B cell (primary cell): ENCODE results near the gene ZNF175. TPM values are rescaled to one million over a fixed set of nuclear protein-coding genes. Genes with fewer than 3 reads are reported as not detected.

Source experiments
- ATAC-seq: fragments of 200-7000 bp; cut with Tn5 transposase; one replicate; pipeline ENCODE4 v1.10.0; 2021; ENCODE audit warnings: low read depth, mild to moderate bottlenecking, moderate number of reproducible peaks, moderate library complexity
- CTCF ChIA-PET: fragments of 350-600 bp; sonication (Branson Sonifier 250); formaldehyde crosslinking; loops from one replicate; lab custom pipeline; 2021; ENCODE audit warnings: antibody characterized with exemption, inconsistent platforms; lab: Charles Lee
- POLR2A ChIA-PET: fragments of 350-600 bp; sonication (Branson Sonifier 250); formaldehyde crosslinking; loops from one replicate; lab custom pipeline; 2021; ENCODE audit warnings: antibody characterized with exemption; lab: Charles Lee
- DNase-seq: peaks from one replicate; pipeline ENCODE4 v3.0.0; 2013
- H2AFZ ChIP-seq: 2 replicates; pipeline ENCODE4 v1.6.1; 2012; ENCODE audit warnings: mild to moderate bottlenecking, low read depth, low read length; ENCODE audit not compliant: insufficient read depth, poor library complexity, severe bottlenecking
- H3K27ac ChIP-seq, 2 donors: 1 replicate in 1 of 2; 2 replicates in 1 of 2; pipeline ENCODE4 v1.5.1; 2012 to 2013; ENCODE audit warnings: low read length in 2 of 2, mild to moderate bottlenecking in 2 of 2, moderate library complexity in 1 of 2
- H3K27me3 ChIP-seq, 4 experiments: fragments of 200-600 bp in 1 of 4; sonication (generic) in 1 of 4; replicated peaks in 1 of 4; 1 replicate in 2 of 4; 2 replicates in 2 of 4; pipeline versions ENCODE4 v1.6.1 to v1.7.0; 2013 to 2016; ENCODE audit warnings: low read length in 3 of 4, mild to moderate bottlenecking in 2 of 4, mixed read lengths in 1 of 4, moderate library complexity in 1 of 4; ENCODE audit not compliant: insufficient read depth in 4 of 4, control insufficient read depth in 3 of 4; ENCODE audit errors: control extremely low read depth in 1 of 4
- H3K36me3 ChIP-seq, 2 experiments: replicated peaks in 1 of 2; 1 replicate in 1 of 2; 2 replicates in 1 of 2; pipeline versions ENCODE4 v1.6.1 to v1.7.1; 2013; ENCODE audit warnings: low read length in 1 of 2; ENCODE audit not compliant: insufficient read depth in 2 of 2, control insufficient read depth in 1 of 2; ENCODE audit errors: control extremely low read depth in 1 of 2, extremely low read depth in 1 of 2
- H3K4me1 ChIP-seq, 2 donors: fragments of 200-600 bp in 1 of 2; sonication (generic) in 1 of 2; 1 replicate in 1 of 2; 2 replicates in 1 of 2; pipeline versions ENCODE4 v1.5.1 to v1.6.1; 2013 to 2017; ENCODE audit warnings: low read length in 2 of 2; ENCODE audit not compliant: control insufficient read depth in 2 of 2, insufficient read depth in 2 of 2
- H3K4me2 ChIP-seq: replicated peaks from 2 replicates; pipeline ENCODE3; 2012; ENCODE audit warnings: mild to moderate bottlenecking, low read depth, low read length; ENCODE audit not compliant: poor library complexity, severe bottlenecking
- H3K4me3 ChIP-seq, 5 experiments: fragments of 200-600 bp in 1 of 5; sonication (generic) in 1 of 5; 1 replicate in 3 of 5; 2 replicates in 2 of 5; pipeline versions ENCODE4 v1.5.1 to v1.7.0; 2011 to 2016; ENCODE audit warnings: low read length in 4 of 5, mild to moderate bottlenecking in 4 of 5, low read depth in 2 of 5, control low read depth in 1 of 5, moderate library complexity in 1 of 5; ENCODE audit not compliant: insufficient read depth in 1 of 5; ENCODE audit errors: control extremely low read depth in 1 of 5, extremely low read depth in 1 of 5
- H3K79me2 ChIP-seq: fragments of 200-600 bp; sonication (generic); one replicate; pipeline ENCODE4 v1.6.0; 2016; ENCODE audit warnings: low read length; ENCODE audit not compliant: control insufficient read depth, insufficient read depth
- H3K9ac ChIP-seq: fragments of 200-600 bp; sonication (generic); 2 replicates; pipeline ENCODE4 v1.6.1; 2017; ENCODE audit warnings: mild to moderate bottlenecking, low read length, moderate library complexity
- H3K9me3 ChIP-seq, 3 donors: one replicate each; pipeline versions ENCODE4 v1.6.1 to v1.7.1; 2013; ENCODE audit warnings: low read length in 2 of 3; ENCODE audit not compliant: control insufficient read depth in 2 of 3, insufficient read depth in 1 of 3; ENCODE audit errors: control extremely low read depth in 1 of 3
- H4K20me1 ChIP-seq: 2 replicates; pipeline ENCODE4 v1.6.0; 2012; ENCODE audit warnings: mild to moderate bottlenecking, low read length; ENCODE audit not compliant: insufficient read depth, control insufficient read depth, poor library complexity, severe bottlenecking
- H3K27ac Mint-ChIP-seq: one replicate; pipeline ENCODE4 v1.8.0; 2021; ENCODE audit warnings: mixed read lengths
- H3K27me3 Mint-ChIP-seq: one replicate; pipeline ENCODE4 v1.8.0; 2021; ENCODE audit warnings: mixed read lengths
- H3K4me1 Mint-ChIP-seq: one replicate; pipeline ENCODE4 v1.8.0; 2021; ENCODE audit warnings: mixed read lengths
- H3K4me3 Mint-ChIP-seq: one replicate; pipeline ENCODE4 v1.8.0; 2021; ENCODE audit warnings: mixed read lengths
- H3K9me3 Mint-ChIP-seq: one replicate; pipeline ENCODE4 v1.8.0; 2022; ENCODE audit warnings: mixed read lengths; ENCODE audit not compliant: insufficient read depth
- EZH2 ChIP-seq: IDR thresholded peaks from 2 replicates; pipeline ENCODE4 v1.6.1; 2012; ENCODE audit warnings: borderline replicate concordance, low read depth, mild to moderate bottlenecking, moderate library complexity, low read length; ENCODE audit not compliant: insufficient read depth, poor library complexity, severe bottlenecking
- WGBS: methylation state at CpG from one replicate; pipeline ENCODE4 v1.1.5; 2013; ENCODE audit warnings: missing lambda C conversion rate; ENCODE audit not compliant: insufficient coverage; 5-methylcytosine and 5-hydroxymethylcytosine counted together
- intact Hi-C: fragments of 100-400 bp; cut with micrococcal nuclease; formaldehyde crosslinking; loops from one replicate; pipeline ENCODE4 v1.10.0; 2022
- polyA plus RNA-seq: library from polyadenylated mRNA; depleted of rRNA; stranded (reverse); fragments of >200 nt; gene quantifications from 2 replicates; pipeline ENCODE4 v1.2.3, GENCODE V29; 2012
- total RNA-seq, 2 donors: library from RNA; stranded (reverse); fragments of 120-200 nt in 1 of 2; gene quantifications; 1 replicate in 1 of 2; 2 replicates in 1 of 2; pipeline versions ENCODE4 v1.2.3 to v1.2.4, GENCODE V29; 2013 to 2022
- TF ChIP-seq, protein P1 (sequence below): fragments of 200-600 bp; IDR thresholded peaks from one replicate; pipeline ENCODE4 v1.8.0; 2022; ENCODE audit warnings: antibody characterized with exemption, mild to moderate bottlenecking

ZNF175 gene
- total and polyA plus RNA-seq, 2 donors (not counting 1 experiment from before 2014, with no cell fraction given), result 4.6 to 31.3 TPM

DNA sequence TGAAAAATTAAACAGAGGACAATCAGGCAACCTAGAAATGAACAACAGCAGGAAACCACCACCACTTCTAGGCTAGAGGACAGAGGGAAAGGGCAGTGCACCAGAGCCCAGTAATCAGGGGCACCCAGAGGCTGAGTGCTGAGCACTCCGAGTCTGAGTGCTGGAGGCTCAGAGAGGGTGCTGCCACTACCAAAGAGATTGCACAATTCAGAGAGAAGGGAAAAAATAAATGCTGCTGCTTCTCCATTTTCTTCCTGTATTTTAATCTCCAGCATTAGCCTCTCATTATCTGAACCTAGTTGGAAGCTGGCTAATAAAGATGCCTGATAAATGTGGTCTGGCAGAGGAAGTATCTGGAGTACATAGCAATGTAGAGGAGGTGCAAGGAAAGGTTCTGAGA, 11.8 kb upstream of the ZNF175 start:
- Mint-ChIP-seq H3K27ac (no peak overlapping the region), H3K4me1 (peaks cover 32% of the 10 kb centered on the region), H3K27me3 (no peaks in the 10 kb centered on the region), H3K4me3 (no peak overlapping the region), H3K9me3 (no peaks in the 10 kb centered on the region)
- Histone ChIP-seq H3K36me3 (peaks cover 0 to 11% of the 10 kb centered on the region in 2 experiments), H3K27ac (no peak overlapping the region), H3K79me2 (peaks cover 26% of the 10 kb centered on the region), H3K4me1 (peaks cover 10 to 13% of the 10 kb centered on the region in 2 donors), H4K20me1 (peaks cover 11% of the 10 kb centered on the region), H2AFZ (no peak overlapping the region), H3K4me3 (no peak overlapping the region), H3K9me3 (peaks cover 0 to 5% (median 2%) of the 10 kb centered on the region in 3 donors), H3K9ac (no peak overlapping the region), H3K4me2 (no peak overlapping the region), H3K27me3 (no peaks in the 10 kb centered on the region)
- 67% methylated on average over 1 of the region's 1 CpG for WGBS
- ATAC-seq, result no peak
- ChIA-PET CTCF (interaction anchor here (1.4 kb wide), 1 partner anchor 98 kb away, joined by 3 read pairs; no protein-coding TSS in a partner anchor), POLR2A (no interaction called here)
- intact Hi-C loops, result loop anchor here (10.0 kb wide), 1 partner anchor 144 kb away; the partner anchor contains the start of gene SIGLEC10
- TF ChIP-seq, protein P1, sequence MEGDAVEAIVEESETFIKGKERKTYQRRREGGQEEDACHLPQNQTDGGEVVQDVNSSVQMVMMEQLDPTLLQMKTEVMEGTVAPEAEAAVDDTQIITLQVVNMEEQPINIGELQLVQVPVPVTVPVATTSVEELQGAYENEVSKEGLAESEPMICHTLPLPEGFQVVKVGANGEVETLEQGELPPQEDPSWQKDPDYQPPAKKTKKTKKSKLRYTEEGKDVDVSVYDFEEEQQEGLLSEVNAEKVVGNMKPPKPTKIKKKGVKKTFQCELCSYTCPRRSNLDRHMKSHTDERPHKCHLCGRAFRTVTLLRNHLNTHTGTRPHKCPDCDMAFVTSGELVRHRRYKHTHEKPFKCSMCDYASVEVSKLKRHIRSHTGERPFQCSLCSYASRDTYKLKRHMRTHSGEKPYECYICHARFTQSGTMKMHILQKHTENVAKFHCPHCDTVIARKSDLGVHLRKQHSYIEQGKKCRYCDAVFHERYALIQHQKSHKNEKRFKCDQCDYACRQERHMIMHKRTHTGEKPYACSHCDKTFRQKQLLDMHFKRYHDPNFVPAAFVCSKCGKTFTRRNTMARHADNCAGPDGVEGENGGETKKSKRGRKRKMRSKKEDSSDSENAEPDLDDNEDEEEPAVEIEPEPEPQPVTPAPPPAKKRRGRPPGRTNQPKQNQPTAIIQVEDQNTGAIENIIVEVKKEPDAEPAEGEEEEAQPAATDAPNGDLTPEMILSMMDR, result no peak
- no peak for TF ChIP-seq EZH2
- no peak for DNase-seq

DNA sequence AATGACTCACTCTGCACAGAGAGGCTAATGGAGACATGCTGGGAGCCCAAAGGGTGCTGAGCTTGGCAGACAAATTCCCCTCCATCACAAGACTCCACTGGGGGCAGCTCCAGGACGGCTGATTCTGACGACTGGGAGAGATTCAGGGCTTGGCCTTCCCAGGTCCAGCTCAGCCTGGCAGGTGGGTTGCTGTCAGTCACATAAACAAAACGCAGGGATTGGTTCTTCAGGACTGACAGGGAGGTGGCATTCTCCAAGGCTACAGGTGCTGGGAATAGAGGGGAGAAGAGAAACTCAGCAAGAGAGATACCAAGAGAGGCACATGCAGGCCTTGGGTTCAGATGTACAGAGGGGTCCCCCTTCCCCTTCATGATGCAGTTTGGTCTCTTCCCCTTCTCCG, 10.7 kb upstream of the ZNF175 start:
- H3K9me3 ChIP-seq, result no peaks in the 10 kb centered on the region
- peaks cover 0 to under 1% of the 10 kb centered on the region in 2 experiments for H3K36me3 ChIP-seq
- no peak overlapping the region for H3K4me2 ChIP-seq
- no peak overlapping the region for H3K27ac Mint-ChIP-seq
- no peaks in the 10 kb centered on the region for H3K9me3 Mint-ChIP-seq
- peaks cover 11% of the 10 kb centered on the region for H4K20me1 ChIP-seq
- intact Hi-C loops, result no loop called here
- ChIA-PET CTCF (interaction anchor here (1.0 to 1.4 kb wide), 2 partner anchors 92 to 97 kb away, joined by 3 read pairs; no protein-coding TSS in a partner anchor), POLR2A (no interaction called here)
- no peak overlapping the region for H3K4me3 Mint-ChIP-seq
- H2AFZ ChIP-seq, result no peak overlapping the region
- H3K9ac ChIP-seq, result no peak overlapping the region
- no peak for ATAC-seq
- H3K4me1 ChIP-seq, result peaks cover 17 to 18% of the 10 kb centered on the region in 2 donors
- WGBS, result 14% methylated on average over 2 of the region's 4 CpGs
- H3K27ac ChIP-seq, result no peak overlapping the region
- TF ChIP-seq EZH2, result no peak
- TF ChIP-seq, protein P1, result no peak
- no peaks in the 10 kb centered on the region for H3K27me3 Mint-ChIP-seq
- H3K79me2 ChIP-seq, result peaks cover 16% of the 10 kb centered on the region
- no peak overlapping the region for H3K4me3 ChIP-seq
- peaks cover 34% of the 10 kb centered on the region for H3K4me1 Mint-ChIP-seq
- no peaks in the 10 kb centered on the region for H3K27me3 ChIP-seq
- DNase-seq, result no peak
